Gastrocnemius medialis (tissue), 4 donors: ENCODE data around the gene CBX6. TPM values are rescaled to one million over a fixed set of nuclear protein-coding genes. Genes with fewer than 3 reads are reported as not detected.

Experiments
- ATAC-seq, 2 donors: fragments of 150-250 bp; one replicate each; pipeline ENCODE4 v1.9.1; 2016
- DNase-seq, 2 donors: peaks; one replicate each; pipeline ENCODE4 v3.0.0-alpha.2; 2019
- H3K27ac ChIP-seq, 4 donors: fragments of 200-600 bp; sonication (generic); 1 replicate in 1 of 4; 2 replicates in 3 of 4; pipeline ENCODE4 v1.5.1; 2016 to 2018; ENCODE audit warnings: mild to moderate bottlenecking in 2 of 4, moderate library complexity in 1 of 4
- H3K27me3 ChIP-seq, 3 donors: fragments of 200-600 bp; sonication (generic) in 2 of 3; 1 replicate in 1 of 3; 2 replicates in 2 of 3; pipeline versions ENCODE4 v1.5.1 to v1.6.0; 2016 to 2019; ENCODE audit warnings: mild to moderate bottlenecking in 1 of 3, moderate library complexity in 1 of 3
- H3K36me3 ChIP-seq, 2 donors: fragments of 200-600 bp; sonication (generic) in 1 of 2; one replicate each; pipeline ENCODE4 v1.5.1; 2017 to 2018
- H3K4me1 ChIP-seq, 2 donors: fragments of 200-600 bp; sonication (generic) in 1 of 2; one replicate each; pipeline ENCODE4 v1.5.1; 2016 to 2017; ENCODE audit warnings: mild to moderate bottlenecking in 2 of 2
- H3K4me3 ChIP-seq, 4 donors: fragments of 200-600 bp; sonication (generic) in 3 of 4; 1 replicate in 1 of 4; 2 replicates in 3 of 4; pipeline ENCODE4 v1.5.1; 2016 to 2019; ENCODE audit warnings: mild to moderate bottlenecking in 2 of 4
- H3K9me3 ChIP-seq, 3 donors: fragments of 200-600 bp; sonication (generic) in 2 of 3; 1 replicate in 1 of 3; 2 replicates in 2 of 3; pipeline ENCODE4 v1.5.1; 2016 to 2019
- POLR2A ChIP-seq, 2 donors: fragments of 450-650 bp; IDR thresholded peaks; one replicate each; pipeline ENCODE4 v1.6.1; 2017; ENCODE audit warnings: antibody characterized with exemption in 2 of 2, mild to moderate bottlenecking in 2 of 2, moderate library complexity in 2 of 2
- in situ Hi-C, 4 donors: fragments of 200-750 bp; cut with MboI; loops; one replicate each; pipeline versions ENCODE4 v1.15.0 to v1.8.0; 2017; ENCODE audit warnings: low sequenced_read_pairs in 4 of 4
- intact Hi-C: fragments of 100-400 bp; cut with DNase I; formaldehyde crosslinking; loops from one replicate; pipeline ENCODE4 v1.15.1; 2023; ENCODE audit warnings: low total_unique reads
- total RNA-seq, 4 donors: library from RNA; depleted of rRNA; stranded (reverse); fragments of >200 nt; gene quantifications; one replicate each; pipeline versions ENCODE4 v1.1.0 to v1.2.3, GENCODE V29; 2016
- TF ChIP-seq, protein P1 (sequence below), 5 experiments: fragments of 450-650 bp in 3 of 5; fragments of 200-600 bp in 2 of 5; sonication (generic) in 2 of 5; IDR thresholded peaks in 4 of 5; conservative IDR thresholded peaks in 1 of 5; 1 replicate in 4 of 5; 2 replicates in 1 of 5; pipeline ENCODE4 v1.5.1; 2016 to 2019; ENCODE audit warnings: antibody characterized with exemption in 5 of 5, mild to moderate bottlenecking in 3 of 5, moderate library complexity in 3 of 5

Gene CBX6
- total RNA-seq, 4 donors from 2014 or later, result 8.4 to 21.5 (median 17.7) TPM

DNA sequence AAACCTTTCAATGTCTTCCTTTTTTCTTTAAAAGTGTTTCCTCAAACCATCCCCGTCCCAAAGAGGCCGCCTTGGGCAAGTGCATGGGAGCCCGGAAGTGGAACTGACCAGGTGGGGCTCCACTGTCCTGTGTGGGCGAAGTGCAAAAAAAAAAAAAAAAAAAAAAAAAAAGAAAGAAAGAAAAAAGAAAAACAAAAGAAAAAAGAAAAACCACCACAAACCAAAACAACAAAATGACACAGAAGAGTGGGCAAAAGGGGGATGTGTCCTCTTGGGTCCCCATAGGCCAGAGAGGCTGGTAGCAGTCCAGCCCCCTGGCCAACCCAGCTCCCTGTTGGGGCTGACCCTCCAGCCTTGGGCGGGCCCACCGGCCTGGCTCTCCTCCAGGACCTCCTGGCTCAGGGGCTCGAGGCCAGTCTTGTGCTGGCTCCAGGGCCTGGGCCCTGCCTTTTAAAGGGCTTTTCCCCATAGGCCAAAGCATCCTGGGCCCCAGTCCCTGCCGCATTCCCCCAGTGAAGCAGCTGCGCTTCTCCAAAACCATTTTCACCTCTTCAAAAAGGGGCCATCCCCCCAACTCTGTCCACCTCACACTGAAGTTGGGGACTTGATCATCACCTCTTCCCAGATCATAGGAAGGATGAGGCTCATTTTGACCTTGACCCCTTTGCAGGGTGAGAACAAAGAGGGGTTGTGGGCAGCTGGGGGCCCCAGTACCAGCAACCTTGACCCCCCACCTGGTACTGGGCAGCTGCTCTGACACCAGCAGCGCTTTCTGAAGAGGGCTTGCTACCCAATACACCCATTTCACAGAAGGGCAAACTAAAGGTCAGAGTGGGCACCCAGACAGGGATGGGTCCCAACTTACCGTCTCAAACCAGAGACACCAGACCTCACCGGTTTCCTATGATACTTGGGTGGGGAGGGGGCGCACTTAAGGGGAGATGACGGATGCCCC, 9.4 kb downstream of the CBX6 start:
- Histone ChIP-seq H3K27me3 (peaks cover 27 to 37% (median 36%) of the 10 kb centered on the region in 3 donors), H3K36me3 (peaks cover 0 to 17% of the 10 kb centered on the region in 2 donors), H3K9me3 (no peaks in the 10 kb centered on the region), H3K4me3 (no peak overlapping the region), H3K27ac (no peak overlapping the region), H3K4me1 (peaks cover 4 to 6% of the 10 kb centered on the region in 2 donors)
- DNase-seq, result no peak
- TF ChIP-seq, protein P1, sequence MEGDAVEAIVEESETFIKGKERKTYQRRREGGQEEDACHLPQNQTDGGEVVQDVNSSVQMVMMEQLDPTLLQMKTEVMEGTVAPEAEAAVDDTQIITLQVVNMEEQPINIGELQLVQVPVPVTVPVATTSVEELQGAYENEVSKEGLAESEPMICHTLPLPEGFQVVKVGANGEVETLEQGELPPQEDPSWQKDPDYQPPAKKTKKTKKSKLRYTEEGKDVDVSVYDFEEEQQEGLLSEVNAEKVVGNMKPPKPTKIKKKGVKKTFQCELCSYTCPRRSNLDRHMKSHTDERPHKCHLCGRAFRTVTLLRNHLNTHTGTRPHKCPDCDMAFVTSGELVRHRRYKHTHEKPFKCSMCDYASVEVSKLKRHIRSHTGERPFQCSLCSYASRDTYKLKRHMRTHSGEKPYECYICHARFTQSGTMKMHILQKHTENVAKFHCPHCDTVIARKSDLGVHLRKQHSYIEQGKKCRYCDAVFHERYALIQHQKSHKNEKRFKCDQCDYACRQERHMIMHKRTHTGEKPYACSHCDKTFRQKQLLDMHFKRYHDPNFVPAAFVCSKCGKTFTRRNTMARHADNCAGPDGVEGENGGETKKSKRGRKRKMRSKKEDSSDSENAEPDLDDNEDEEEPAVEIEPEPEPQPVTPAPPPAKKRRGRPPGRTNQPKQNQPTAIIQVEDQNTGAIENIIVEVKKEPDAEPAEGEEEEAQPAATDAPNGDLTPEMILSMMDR (IDR thresholded peaks at IDR 0.05 in 4 of 5, conservative IDR thresholded peaks at IDR 0.05 in 1 of 5), result no peak
- TF ChIP-seq POLR2A (IDR thresholded peaks at IDR 0.05), result no peak
- no peak for ATAC-seq
- intact Hi-C loops (no loop called here), in situ Hi-C loops (loop anchor here in 2 of 4 donors (10.0 kb wide), 2 partner anchors 142 to 262 kb away; no protein-coding TSS in a partner anchor)

GRCh38 chr22:38861927-38862326, 10.1 kb downstream of the CBX6 start:
- no peak for ATAC-seq
- peaks cover 4 to 6% of the 10 kb centered on the region in 2 donors for H3K4me1 ChIP-seq
- H3K9me3 ChIP-seq, result no peaks in the 10 kb centered on the region
- no peak overlapping the region for H3K27ac ChIP-seq
- peaks cover 27 to 37% (median 36%) of the 10 kb centered on the region in 3 donors for H3K27me3 ChIP-seq
- no peak overlapping the region for H3K4me3 ChIP-seq
- intact Hi-C loops (no loop called here), in situ Hi-C loops (loop anchor here in 2 of 4 donors (10.0 kb wide), 2 partner anchors 143 to 263 kb away; no protein-coding TSS in a partner anchor)
- H3K36me3 ChIP-seq, result peaks cover 0 to 17% of the 10 kb centered on the region in 2 donors
- DNase-seq, result no peak
- TF ChIP-seq, protein P1 (IDR thresholded peaks at IDR 0.05 in 4 of 5, conservative IDR thresholded peaks at IDR 0.05 in 1 of 5), result no peak
- no peak for TF ChIP-seq POLR2A (IDR thresholded peaks at IDR 0.05)

GRCh38 chr22:38861170-38861876, 10.7 kb downstream of the CBX6 start:
- no peak for TF ChIP-seq POLR2A (IDR thresholded peaks at IDR 0.05)
- TF ChIP-seq, protein P1 (IDR thresholded peaks at IDR 0.05 in 4 of 5, conservative IDR thresholded peaks at IDR 0.05 in 1 of 5), result no peak
- Histone ChIP-seq H3K36me3 (peaks cover 0 to 14% of the 10 kb centered on the region in 2 donors), H3K4me1 (peaks cover 4 to 6% of the 10 kb centered on the region in 2 donors), H3K9me3 (no peaks in the 10 kb centered on the region), H3K27ac (no peak overlapping the region), H3K4me3 (no peak overlapping the region), H3K27me3 (peaks cover 28 to 37% (median 36%) of the 10 kb centered on the region in 3 donors)
- ATAC-seq (no peak), DNase-seq (no peak)
- intact Hi-C loops (no loop called here), in situ Hi-C loops (loop anchor here in 2 of 4 donors (10.0 kb wide), 2 partner anchors 143 to 263 kb away; no protein-coding TSS in a partner anchor)

DNA sequence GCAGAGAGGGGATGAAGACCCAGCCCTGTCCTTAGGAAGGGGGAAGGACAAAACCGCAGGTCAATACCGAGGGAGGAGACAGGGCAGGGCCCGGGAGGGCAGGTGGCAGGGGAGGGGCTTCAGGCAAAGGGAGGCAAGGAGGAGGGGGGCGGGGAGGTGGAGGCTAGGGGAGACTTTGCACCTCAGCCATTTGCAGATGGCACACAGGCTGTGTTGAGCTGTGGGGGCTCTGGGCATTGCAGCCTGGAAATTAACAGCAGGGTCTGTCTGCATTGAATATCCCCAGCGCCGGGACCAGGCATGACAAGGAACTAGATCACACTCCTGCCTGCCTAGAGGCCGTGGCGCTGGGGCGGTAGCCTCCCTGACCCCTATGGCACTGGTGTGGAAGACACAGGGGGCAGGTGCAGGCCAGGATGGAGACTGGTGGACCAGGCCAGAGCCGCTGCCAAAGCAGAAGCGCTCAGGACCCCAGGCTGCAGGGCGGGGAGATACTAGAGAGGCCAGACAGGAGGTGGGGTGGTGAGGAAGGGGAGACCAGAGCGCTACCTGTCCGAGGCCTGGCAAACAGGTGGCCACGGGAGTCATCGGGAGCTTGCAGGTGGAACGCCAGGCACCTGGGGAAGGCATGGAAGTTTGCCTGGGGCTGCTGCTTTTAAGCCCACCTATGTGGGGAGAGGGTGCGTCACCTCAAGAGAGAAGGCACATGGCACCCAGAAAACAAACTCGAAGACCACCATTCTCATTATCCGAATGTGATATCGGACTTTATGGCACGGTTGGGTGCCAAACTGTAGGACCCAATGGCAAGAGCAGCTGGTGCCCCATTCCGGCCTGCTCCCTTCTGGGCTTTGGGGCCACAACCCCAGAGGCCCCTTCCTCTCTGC, 11.5 kb downstream of the CBX6 start:
- TF ChIP-seq POLR2A (IDR thresholded peaks at IDR 0.05), result no peak
- TF ChIP-seq, protein P1 (IDR thresholded peaks at IDR 0.05 in 4 of 5, conservative IDR thresholded peaks at IDR 0.05 in 1 of 5), result no peak
- no peak overlapping the region for H3K4me3 ChIP-seq
- intact Hi-C loops (no loop called here), in situ Hi-C loops (loop anchor here in 2 of 4 donors (10.0 kb wide), 2 partner anchors 144 to 264 kb away; no protein-coding TSS in a partner anchor)
- H3K4me1 ChIP-seq, result peaks cover 3 to 4% of the 10 kb centered on the region in 2 donors
- no peak overlapping the region for H3K27ac ChIP-seq
- DNase-seq (no peak), ATAC-seq (no peak)
- peaks cover 31 to 37% (median 36%) of the 10 kb centered on the region in 3 donors for H3K27me3 ChIP-seq
- H3K36me3 ChIP-seq, result peaks cover 0 to 6% of the 10 kb centered on the region in 2 donors
- no peaks in the 10 kb centered on the region for H3K9me3 ChIP-seq
